HepG2 (cell line): ENCODE results near the gene NCF4. TPM values are rescaled to one million over a fixed set of nuclear protein-coding genes. Genes with fewer than 3 reads are reported as not detected.

ENCODE experiments used
- ATAC-seq: fragments of 200-7000 bp; cut with Tn5 transposase; 3 replicates; pipeline ENCODE4 v1.9.1; 2020; ENCODE audit warnings: mild to moderate bottlenecking, moderate library complexity
- Bru-seq: library from RNA; stranded (reverse); fragments of 400-500 nt; gene quantifications from one replicate; lab custom pipeline; 2021; lab: Mats Ljungman, UMichigan
- BruChase-seq, 2 experiments: library from RNA; stranded (reverse); fragments of 400-500 nt; gene quantifications; one replicate each; lab custom pipeline; 2021; lab: Mats Ljungman, UMichigan
- BruUV-seq: library from RNA; stranded (reverse); fragments of 400-500 nt; replicated peaks from 2 replicates; lab custom pipeline; 2021; lab: Mats Ljungman, UMichigan
- CTCF ChIA-PET: fragments of 300-600 bp; formaldehyde crosslinking; extraction: SDS; loops from one replicate; lab custom pipeline; 2021; ENCODE audit warnings: low total read pairs, inconsistent platforms, low intra/inter-chr PET ratio; lab: Yijun Ruan, JAX
- POLR2A ChIA-PET: fragments of 350-600 bp; sonication (Branson Sonifier 250); formaldehyde crosslinking; loops from one replicate; lab custom pipeline; 2020; ENCODE audit warnings: antibody characterized with exemption, inconsistent platforms; lab: Yijun Ruan, JAX
- DNase-seq: peaks from one replicate; pipeline ENCODE4 v3.0.0-alpha.2; 2015; ENCODE audit warnings: low spot score
- FAIRE-seq: peaks from 3 replicates; lab custom pipeline; 2011; peaks lifted over from hg19 to GRCh38; lab: Jason Lieb, UNC
- H2AFZ ChIP-seq: one replicate; pipeline ENCODE4 v1.6.1; 2011; ENCODE audit warnings: low read length, inconsistent platforms
- H3K27ac ChIP-seq: fragments of 300-600 bp; 3 replicates; pipeline ENCODE4 v1.8.0; 2011; ENCODE audit warnings: mixed run types, mild to moderate bottlenecking, mixed read lengths, low read length, inconsistent platforms; ENCODE audit not compliant: insufficient read depth; ENCODE audit errors: extremely low read length
- H3K27me3 ChIP-seq, 2 experiments: fragments of 200-600 bp in 1 of 2; 2 replicates in 1 of 2; 3 replicates in 1 of 2; pipeline versions ENCODE4 v1.6.0 to v1.8.0; 2011; ENCODE audit warnings: low read length in 2 of 2, mild to moderate bottlenecking in 2 of 2, moderate library complexity in 2 of 2, inconsistent platforms in 1 of 2; ENCODE audit not compliant: insufficient read depth in 2 of 2, control insufficient read depth in 1 of 2
- H3K36me3 ChIP-seq, 2 experiments: fragments of 200-600 bp in 1 of 2; replicated peaks in 1 of 2; 2 replicates in 1 of 2; 3 replicates in 1 of 2; pipeline versions ENCODE4 v1.5.1 to v1.8.0; 2011; ENCODE audit warnings: low read length in 2 of 2, inconsistent platforms in 1 of 2; ENCODE audit not compliant: insufficient read depth in 2 of 2, control insufficient read depth in 1 of 2
- H3K4me1 ChIP-seq: 2 replicates; pipeline ENCODE4 v1.5.1; 2012; ENCODE audit warnings: low read length, inconsistent platforms; ENCODE audit not compliant: insufficient read depth
- H3K4me2 ChIP-seq: 2 replicates; pipeline ENCODE4 v1.6.0; 2011; ENCODE audit warnings: low read depth, low read length, inconsistent platforms
- H3K4me3 ChIP-seq, 3 experiments: fragments of 200-600 bp in 1 of 3; sonication (generic), shearing (Covaris generic) in 1 of 3; replicated peaks in 1 of 3; 2 replicates each; pipeline ENCODE4 v1.5.1; 2011 to 2016; ENCODE audit warnings: low read length in 3 of 3, inconsistent platforms in 2 of 3, low read depth in 2 of 3, mild to moderate bottlenecking in 2 of 3, control low read depth in 1 of 3, mixed read lengths in 1 of 3; ENCODE audit not compliant: insufficient read depth in 1 of 3
- H3K79me2 ChIP-seq: one replicate; pipeline ENCODE4 v1.6.1; 2011; ENCODE audit warnings: low read length, inconsistent platforms; ENCODE audit not compliant: insufficient read depth
- H3K9ac ChIP-seq: 2 replicates; pipeline ENCODE4 v1.6.0; 2011; ENCODE audit warnings: mild to moderate bottlenecking, low read depth, low read length, inconsistent platforms; ENCODE audit not compliant: insufficient read depth
- H3K9me3 ChIP-seq: 2 replicates; pipeline ENCODE4 v1.5.1; 2012; ENCODE audit warnings: mild to moderate bottlenecking, low read length
- H4K20me1 ChIP-seq: 2 replicates; pipeline ENCODE4 v1.6.0; 2011; ENCODE audit warnings: inconsistent platforms, mild to moderate bottlenecking, low read length, moderate library complexity; ENCODE audit not compliant: insufficient read depth
- ASH2L ChIP-seq: fragments of 300-600, 200-600 bp; sonication (generic); IDR thresholded peaks from 2 replicates; pipeline ENCODE4 v1.7.0; 2017; ENCODE audit warnings: low read depth, mild to moderate bottlenecking, moderate library complexity, mixed read lengths, low read length; ENCODE audit not compliant: insufficient read length
- RAD21 ChIP-seq: fragments of 450-650 bp; formaldehyde crosslinking; IDR thresholded peaks from 2 replicates; pipeline ENCODE4 v1.5.0; 2020; ENCODE audit warnings: mild to moderate bottlenecking
- TRIM24 ChIP-seq: sonication (generic); formaldehyde crosslinking; IDR thresholded peaks from 2 replicates; pipeline ENCODE4 v1.8.0; 2022; ENCODE audit warnings: mild to moderate bottlenecking, missing genetic modification reagents
- ZBTB46 ChIP-seq: sonication (generic); formaldehyde crosslinking; IDR thresholded peaks from 2 replicates; pipeline ENCODE4 v1.4.0; 2020; ENCODE audit warnings: mild to moderate bottlenecking, missing genetic modification reagents, borderline replicate concordance
- ZNF326 ChIP-seq: sonication (generic); formaldehyde crosslinking; IDR thresholded peaks from 2 replicates; pipeline ENCODE4 v1.4.0; 2020; ENCODE audit warnings: missing genetic modification reagents, borderline replicate concordance
- ZNF430 ChIP-seq: sonication (generic); formaldehyde crosslinking; IDR thresholded peaks from 2 replicates; pipeline ENCODE4 v1.9.0; 2021; ENCODE audit warnings: mild to moderate bottlenecking, missing genetic modification reagents
- WGBS: methylation state at CpG from one replicate; pipeline ENCODE4 v1.1.6; 2017; ENCODE audit warnings: low lambda C conversion rate; 5-methylcytosine and 5-hydroxymethylcytosine counted together
- in situ Hi-C: cut with HindIII; loops from 2 replicates; pipeline ENCODE4 v1.10.0; 2017; ENCODE audit warnings: low pct_unique_long_range_greater_than_20kb; ENCODE audit not compliant: extremely low pct_ligation_motif_present
- intact Hi-C: fragments of 100-400 bp; cut with micrococcal nuclease; formaldehyde crosslinking; loops from one replicate; pipeline ENCODE4 v1.10.0; 2022; ENCODE audit not compliant: unreplicated experiment
- long read RNA-seq, 2 experiments: library from RNA in 1 of 2; library from polyadenylated mRNA in 1 of 2; stranded (forward) in 1 of 2; unstranded in 1 of 2; transcript quantifications; one replicate each; pipeline ENCODE4 v2.0.0, GENCODE V29; 2019 to 2022
- polyA minus RNA-seq, 3 experiments: library from RNA; depleted of rRNA, polyadenylated mRNA; stranded (reverse); fragments of >200 nt; gene quantifications; 2 replicates each; pipeline ENCODE4 v1.2.3, GENCODE V29; 2011; ENCODE audit warnings: low replicate concordance in 1 of 3
- polyA plus RNA-seq, 8 experiments: library from polyadenylated mRNA; depleted of rRNA in 3 of 8; stranded (reverse) in 7 of 8; unstranded in 1 of 8; fragments of >200 nt; fragmentation: Illumina TruSeq in 4 of 8; extraction: Trizol in 4 of 8; gene quantifications; 2 replicates each; pipeline versions ENCODE4 v1.2.1 to v1.2.3, GENCODE V29; 2011 to 2016; ENCODE audit warnings: low read depth in 4 of 8, missing spikeins in 1 of 8, mixed read lengths in 1 of 8; ENCODE audit not compliant: insufficient read depth in 1 of 8
- total RNA-seq, 5 experiments: library from RNA; depleted of rRNA; stranded (reverse); fragments of >200 nt; fragmentation: Illumina TruSeq; extraction: Trizol; gene quantifications; 2 replicates each; pipeline ENCODE4 v1.2.3, GENCODE V29; 2016; ENCODE audit warnings: low read depth in 1 of 5
- TF ChIP-seq, protein P1 (sequence below): sonication (generic); formaldehyde crosslinking; IDR thresholded peaks from 2 replicates; pipeline ENCODE4 v1.4.0; 2020; ENCODE audit warnings: missing genetic modification reagents, borderline replicate concordance
- TF ChIP-seq, protein P2 (sequence below): sonication (generic); formaldehyde crosslinking; IDR thresholded peaks from 2 replicates; pipeline ENCODE4 v1.4.0; 2020; ENCODE audit warnings: missing genetic modification reagents, borderline replicate concordance

NCF4 gene
- total RNA-seq (2016; rRNA removed; fragmentation: Illumina TruSeq; extraction: Trizol) (not detected in 2 replicates), polyA plus RNA-seq (2011; rRNA removed) (not detected in 2 replicates), polyA minus RNA-seq (2011; rRNA and poly(A)+ RNA removed; ENCODE audit: low replicate concordance) (0.23 TPM in 1 of 2 replicates, not detected in the other), Bru-seq, nascent RNA (not detected), BruChase-seq, experiment 1, labeled RNA remaining after a 6-hour chase (not detected), BruChase-seq, experiment 2, labeled RNA remaining after a 2-hour chase (percentile 6 among the genes with signal in this experiment)
- not detected in 2 replicates for total RNA-seq (2016; cell fraction: cytosol; rRNA removed; fragmentation: Illumina TruSeq; extraction: Trizol; ENCODE audit: low read depth)
- not detected in 2 replicates for total RNA-seq (2016; cell fraction: insoluble cytoplasmic fraction; rRNA removed; fragmentation: Illumina TruSeq; extraction: Trizol)
- total RNA-seq (2016; cell fraction: membrane; rRNA removed; fragmentation: Illumina TruSeq; extraction: Trizol), result not detected in 2 replicates
- not detected in 2 replicates for total RNA-seq (2016; cell fraction: nucleus; rRNA removed; fragmentation: Illumina TruSeq; extraction: Trizol)
- polyA plus RNA-seq (2011; cell fraction: cytosol; rRNA removed), result 0.04 TPM in 2 replicates
- polyA plus RNA-seq (2011; cell fraction: nucleus; rRNA removed), result 0.23 TPM in 1 of 2 replicates, not detected in the other
- polyA plus RNA-seq (2012), result not detected in 2 replicates
- not detected in 2 replicates for polyA plus RNA-seq (2016; cell fraction: cytosol; fragmentation: Illumina TruSeq; extraction: Trizol; ENCODE audit: low read depth)
- not detected in 2 replicates for polyA plus RNA-seq (2016; cell fraction: insoluble cytoplasmic fraction; fragmentation: Illumina TruSeq; extraction: Trizol; ENCODE audit: low read depth)
- polyA plus RNA-seq (2016; cell fraction: membrane; fragmentation: Illumina TruSeq; extraction: Trizol; ENCODE audit: low read depth), result not detected in 2 replicates
- not detected in 2 replicates for polyA plus RNA-seq (2016; cell fraction: nucleus; fragmentation: Illumina TruSeq; extraction: Trizol; ENCODE audit: insufficient read depth, low read depth)
- polyA minus RNA-seq (2011; cell fraction: cytosol; rRNA and poly(A)+ RNA removed), result not detected in 2 replicates
- polyA minus RNA-seq (2011; cell fraction: nucleus; rRNA and poly(A)+ RNA removed), result not detected in 2 replicates
- long read RNA-seq, experiment 1, result 0 reads
- long read RNA-seq, experiment 2, result 0 reads

DNA sequence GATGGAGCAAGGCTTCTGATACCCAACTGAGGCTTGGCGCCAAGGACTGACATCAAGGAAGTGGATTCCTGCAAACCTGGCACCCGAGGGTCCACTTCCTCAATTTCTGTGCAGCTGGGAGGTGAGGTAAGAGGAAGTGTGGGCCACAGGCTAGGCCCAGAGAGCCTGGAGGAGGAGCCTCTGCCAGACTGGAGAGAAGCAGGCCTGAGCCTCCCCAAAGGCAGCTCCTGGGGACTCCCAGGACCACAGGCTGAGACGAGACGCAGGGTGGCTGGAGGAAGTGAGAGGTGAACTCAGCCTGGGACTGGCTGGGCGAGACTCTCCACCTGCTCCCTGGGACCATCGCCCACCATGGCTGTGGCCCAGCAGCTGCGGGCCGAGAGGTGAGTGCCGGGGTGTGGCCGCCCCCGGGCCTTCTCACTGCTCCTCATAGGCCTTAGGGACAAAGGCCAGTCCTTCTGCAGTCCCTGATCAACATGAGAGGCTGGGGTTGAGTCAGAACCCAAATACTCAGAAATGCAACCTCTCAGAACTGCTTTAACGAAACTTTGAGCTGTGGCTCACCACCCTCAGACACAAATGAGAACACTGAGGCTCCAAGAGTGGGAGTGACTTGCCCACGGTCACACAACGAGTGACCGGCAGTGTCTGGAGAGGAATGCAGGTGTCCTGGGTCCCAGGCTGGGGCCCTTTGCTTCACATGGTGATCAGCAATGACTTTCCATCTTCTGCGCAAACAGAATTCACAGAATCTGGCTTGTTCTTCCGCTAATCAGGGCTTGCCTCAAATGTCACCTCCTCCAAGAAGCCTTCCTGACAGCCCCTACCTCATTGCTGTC lies at the start of gene NCF4:
Gene NCF4, plus strand, starts transcription at position 186 of the 839 bp plus-strand sequence. Its CDS starts 166 bp downstream, at position 352.
- Histone ChIP-seq H3K4me3 (no peak within 1 kb of the TSS), H3K9me3 (no peaks in the 10 kb centered on the region), H3K4me1 (peaks cover 9% of the 10 kb centered on the region; the same call in 1 of the 2 replicates), H2AFZ (no peak within 1 kb of the TSS), H4K20me1 (no peaks in the 10 kb centered on the region), H3K9ac (no peak within 1 kb of the TSS), H3K4me2 (no peak within 1 kb of the TSS), H3K79me2 (no peaks in the 10 kb centered on the region), H3K27me3 (peaks cover 1 to 28% of the 10 kb centered on the region in 2 experiments; a peak in 3 of 5 replicates), H3K36me3 (no peaks in the 10 kb centered on the region), H3K27ac (no peak within 1 kb of the TSS)
- FAIRE-seq (no peak), ATAC-seq (no peak), DNase-seq (no peak)
- ChIA-PET POLR2A (no interaction called here), CTCF (no interaction called here)
- intact Hi-C loops, result no loop called here
- BruUV-seq, result no TSS peak
- in situ Hi-C loops, result no loop called here
- 49% methylated on average over 7 of the region's 17 CpGs for WGBS
- TF ChIP-seq, protein P1, sequence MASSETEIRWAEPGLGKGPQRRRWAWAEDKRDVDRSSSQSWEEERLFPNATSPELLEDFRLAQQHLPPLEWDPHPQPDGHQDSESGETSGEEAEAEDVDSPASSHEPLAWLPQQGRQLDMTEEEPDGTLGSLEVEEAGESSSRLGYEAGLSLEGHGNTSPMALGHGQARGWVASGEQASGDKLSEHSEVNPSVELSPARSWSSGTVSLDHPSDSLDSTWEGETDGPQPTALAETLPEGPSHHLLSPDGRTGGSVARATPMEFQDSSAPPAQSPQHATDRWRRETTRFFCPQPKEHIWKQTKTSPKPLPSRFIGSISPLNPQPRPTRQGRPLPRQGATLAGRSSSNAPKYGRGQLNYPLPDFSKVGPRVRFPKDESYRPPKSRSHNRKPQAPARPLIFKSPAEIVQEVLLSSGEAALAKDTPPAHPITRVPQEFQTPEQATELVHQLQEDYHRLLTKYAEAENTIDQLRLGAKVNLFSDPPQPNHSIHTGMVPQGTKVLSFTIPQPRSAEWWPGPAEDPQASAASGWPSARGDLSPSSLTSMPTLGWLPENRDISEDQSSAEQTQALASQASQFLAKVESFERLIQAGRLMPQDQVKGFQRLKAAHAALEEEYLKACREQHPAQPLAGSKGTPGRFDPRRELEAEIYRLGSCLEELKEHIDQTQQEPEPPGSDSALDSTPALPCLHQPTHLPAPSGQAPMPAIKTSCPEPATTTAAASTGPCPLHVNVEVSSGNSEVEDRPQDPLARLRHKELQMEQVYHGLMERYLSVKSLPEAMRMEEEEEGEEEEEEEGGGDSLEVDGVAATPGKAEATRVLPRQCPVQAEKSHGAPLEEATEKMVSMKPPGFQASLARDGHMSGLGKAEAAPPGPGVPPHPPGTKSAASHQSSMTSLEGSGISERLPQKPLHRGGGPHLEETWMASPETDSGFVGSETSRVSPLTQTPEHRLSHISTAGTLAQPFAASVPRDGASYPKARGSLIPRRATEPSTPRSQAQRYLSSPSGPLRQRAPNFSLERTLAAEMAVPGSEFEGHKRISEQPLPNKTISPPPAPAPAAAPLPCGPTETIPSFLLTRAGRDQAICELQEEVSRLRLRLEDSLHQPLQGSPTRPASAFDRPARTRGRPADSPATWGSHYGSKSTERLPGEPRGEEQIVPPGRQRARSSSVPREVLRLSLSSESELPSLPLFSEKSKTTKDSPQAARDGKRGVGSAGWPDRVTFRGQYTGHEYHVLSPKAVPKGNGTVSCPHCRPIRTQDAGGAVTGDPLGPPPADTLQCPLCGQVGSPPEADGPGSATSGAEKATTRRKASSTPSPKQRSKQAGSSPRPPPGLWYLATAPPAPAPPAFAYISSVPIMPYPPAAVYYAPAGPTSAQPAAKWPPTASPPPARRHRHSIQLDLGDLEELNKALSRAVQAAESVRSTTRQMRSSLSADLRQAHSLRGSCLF, result no peak
- TF ChIP-seq ZBTB46 (CRISPR knock-in tag) (no peak), ZNF326 (CRISPR knock-in tag) (no peak), ZNF430 (CRISPR knock-in tag) (no peak), RAD21 (CRISPR knock-in tag) (no peak), ASH2L (no peak), TRIM24 (CRISPR knock-in tag) (no peak)
- TF ChIP-seq, protein P2, sequence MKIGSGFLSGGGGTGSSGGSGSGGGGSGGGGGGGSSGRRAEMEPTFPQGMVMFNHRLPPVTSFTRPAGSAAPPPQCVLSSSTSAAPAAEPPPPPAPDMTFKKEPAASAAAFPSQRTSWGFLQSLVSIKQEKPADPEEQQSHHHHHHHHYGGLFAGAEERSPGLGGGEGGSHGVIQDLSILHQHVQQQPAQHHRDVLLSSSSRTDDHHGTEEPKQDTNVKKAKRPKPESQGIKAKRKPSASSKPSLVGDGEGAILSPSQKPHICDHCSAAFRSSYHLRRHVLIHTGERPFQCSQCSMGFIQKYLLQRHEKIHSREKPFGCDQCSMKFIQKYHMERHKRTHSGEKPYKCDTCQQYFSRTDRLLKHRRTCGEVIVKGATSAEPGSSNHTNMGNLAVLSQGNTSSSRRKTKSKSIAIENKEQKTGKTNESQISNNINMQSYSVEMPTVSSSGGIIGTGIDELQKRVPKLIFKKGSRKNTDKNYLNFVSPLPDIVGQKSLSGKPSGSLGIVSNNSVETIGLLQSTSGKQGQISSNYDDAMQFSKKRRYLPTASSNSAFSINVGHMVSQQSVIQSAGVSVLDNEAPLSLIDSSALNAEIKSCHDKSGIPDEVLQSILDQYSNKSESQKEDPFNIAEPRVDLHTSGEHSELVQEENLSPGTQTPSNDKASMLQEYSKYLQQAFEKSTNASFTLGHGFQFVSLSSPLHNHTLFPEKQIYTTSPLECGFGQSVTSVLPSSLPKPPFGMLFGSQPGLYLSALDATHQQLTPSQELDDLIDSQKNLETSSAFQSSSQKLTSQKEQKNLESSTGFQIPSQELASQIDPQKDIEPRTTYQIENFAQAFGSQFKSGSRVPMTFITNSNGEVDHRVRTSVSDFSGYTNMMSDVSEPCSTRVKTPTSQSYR (CRISPR knock-in tag), result no peak
